ENCODE results near the gene DMPK.
"Not testable (repeated sequence)": the region's sequence is repeated elsewhere in the genome, so short reads cannot be mapped to it uniquely, and the experiment has no call there.

DMPK gene

GRCh38 chr19:45767410-45767880, 14.8 kb downstream of the DMPK start:
- no peak for DNase-seq

- DNase-seq, result no peak
These were observed 15.4 kb downstream of the DMPK start for GRCh38 chr19:45766869-45767346.

- DNase-seq, result no peak
These were observed 15.9 kb downstream of the DMPK start for GRCh38 chr19:45766296-45766868.

GRCh38 chr19:45765702-45766295, 16.5 kb downstream of the DMPK start:
- DNase-seq, result no peak

GRCh38 chr19:45764945-45765701, 17.2 kb downstream of the DMPK start:
- DNase-seq, result no peak

- DNase-seq, result no peak
These were observed 17.8 kb downstream of the DMPK start for GRCh38 chr19:45764475-45764874.

- DNase-seq, result no peak
These were observed 18.5 kb downstream of the DMPK start for GRCh38 chr19:45763691-45764294.

GRCh38 chr19:45762870-45763631, 19.2 kb downstream of the DMPK start:
- DNase-seq, result no peak

- DNase-seq, result no peak
These were observed 20.6 kb downstream of the DMPK start for GRCh38 chr19:45761714-45762113.

GRCh38 chr19:45758921-45759320, 23.4 kb downstream of the DMPK start:
- DNase-seq, result no peak

- DNase-seq, result no peak
These were observed 24.6 kb downstream of the DMPK start for GRCh38 chr19:45757695-45758094.

- DNase-seq, result no peak
These were observed 28.0 kb downstream of the DMPK start for GRCh38 chr19:45754323-45754722.

- no peak for DNase-seq
These were observed 28.7 kb downstream of the DMPK start for GRCh38 chr19:45753548-45753947.

GRCh38 chr19:45752639-45753038, 29.7 kb downstream of the DMPK start:
- DNase-seq, result no peak

- DNase-seq, result not testable (repeated sequence)
These were observed 30.8 kb downstream of the DMPK start for GRCh38 chr19:45751483-45751882.

GRCh38 chr19:45747513-45747912, 34.8 kb downstream of the DMPK start:
- DNase-seq, result no peak

GRCh38 chr19:45746866-45747265, 35.4 kb downstream of the DMPK start:
- no peak for DNase-seq

GRCh38 chr19:45745606-45746005, 36.7 kb downstream of the DMPK start:
- DNase-seq, result no peak

GRCh38 chr19:45742969-45743368, 39.3 kb downstream of the DMPK start:
- DNase-seq, result no peak

GRCh38 chr19:45739498-45740439, 42.5 kb downstream of the DMPK start:
- no peak for DNase-seq

GRCh38 chr19:45733160-45733810, 49.0 kb downstream of the DMPK start, which contains the start of gene MEIOSIN:
Gene MEIOSIN (plus strand): TSS chr19:45733439. CDS start chr19:45735377, 1,938 bp downstream.
- no peak for DNase-seq

Data from stimulated activated CD4-positive, alpha-beta T cell treated with anti-CD3 and anti-CD28 coated beads, Interleukin-4, amount 100 ng/mL, for 4 hours (primary cell).